Neural crest cell (in vitro differentiated cells): ENCODE results near the gene FRMD3. TPM values are rescaled to one million over a fixed set of nuclear protein-coding genes. Genes with fewer than 3 reads are reported as not detected.

Experiments
- DNase-seq: peaks from one replicate; pipeline ENCODE4 v3.0.0; 2021; ENCODE audit warnings: low read depth, mixed read lengths, low spot score
- H3K27ac Mint-ChIP-seq: one replicate; pipeline ENCODE4 v1.8.0; 2021; ENCODE audit warnings: mild to moderate bottlenecking, mixed read lengths; ENCODE audit not compliant: unreplicated experiment
- H3K27me3 Mint-ChIP-seq: 2 replicates; pipeline ENCODE4 v1.8.0; 2021; ENCODE audit warnings: low read depth, mild to moderate bottlenecking, mixed read lengths
- H3K36me3 Mint-ChIP-seq: 2 replicates; pipeline ENCODE4 v1.8.0; 2021; ENCODE audit warnings: low read depth, mild to moderate bottlenecking, mixed read lengths
- H3K4me1 Mint-ChIP-seq: 2 replicates; pipeline ENCODE4 v1.8.0; 2021; ENCODE audit warnings: mixed read lengths
- H3K4me3 Mint-ChIP-seq: one replicate; pipeline ENCODE4 v1.8.0; 2021; ENCODE audit warnings: mild to moderate bottlenecking, mixed read lengths
- H3K9me3 Mint-ChIP-seq: 2 replicates; pipeline ENCODE4 v1.8.0; 2021; ENCODE audit warnings: mixed read lengths
- CTCF ChIP-seq: fragments of 200-600 bp; sonication (generic); conservative IDR thresholded peaks from 2 replicates; pipeline ENCODE4 v1.5.0; 2021; ENCODE audit warnings: antibody characterized with exemption, mild to moderate bottlenecking
- total RNA-seq: library from RNA; stranded (reverse); gene quantifications from 2 replicates; pipeline ENCODE4 v1.2.1, GENCODE V29; 2021

FRMD3 gene
- total RNA-seq, 1 donor from 2014 or later: 2.3 TPM

GRCh38 chr9:83199240-83199639 is 339.0 kb downstream of the FRMD3 start:
- peak; percentile 67 for TF ChIP-seq CTCF
- H3K27me3 Mint-ChIP-seq: peaks cover 13% of the 10 kb centered on the region
- H3K27ac Mint-ChIP-seq: no peak overlapping the region
- peaks cover 4% of the 10 kb centered on the region for H3K9me3 Mint-ChIP-seq
- peaks cover 8% of the 10 kb centered on the region for H3K4me1 Mint-ChIP-seq
- H3K4me3 Mint-ChIP-seq: no peak overlapping the region
- H3K36me3 Mint-ChIP-seq: no peaks in the 10 kb centered on the region
- DNase-seq: peak; percentile 22

GRCh38 chr9:83198371-83198770 is 339.8 kb downstream of the FRMD3 start:
- no peak overlapping the region for H3K27ac Mint-ChIP-seq
- peaks cover 8% of the 10 kb centered on the region for H3K4me1 Mint-ChIP-seq
- H3K9me3 Mint-ChIP-seq: no peaks in the 10 kb centered on the region
- no peak for TF ChIP-seq CTCF
- no peak overlapping the region for H3K4me3 Mint-ChIP-seq
- no peaks in the 10 kb centered on the region for H3K36me3 Mint-ChIP-seq
- DNase-seq: no peak
- peaks cover 13% of the 10 kb centered on the region for H3K27me3 Mint-ChIP-seq

- Mint-ChIP-seq H3K27ac (no peak overlapping the region), H3K9me3 (no peaks in the 10 kb centered on the region), H3K27me3 (peaks cover 13% of the 10 kb centered on the region), H3K4me1 (peaks cover 8% of the 10 kb centered on the region), H3K4me3 (no peak overlapping the region), H3K36me3 (no peaks in the 10 kb centered on the region)
- no peak for DNase-seq
- TF ChIP-seq CTCF: no peak
Measured at GRCh38 chr9:83197591-83197990, 340.6 kb downstream of the FRMD3 start.

GRCh38 chr9:83196946-83197345 is 341.3 kb downstream of the FRMD3 start:
- no peak for DNase-seq
- Mint-ChIP-seq H3K27me3 (peaks cover 13% of the 10 kb centered on the region), H3K27ac (no peak overlapping the region), H3K4me3 (no peak overlapping the region), H3K9me3 (no peaks in the 10 kb centered on the region), H3K36me3 (no peaks in the 10 kb centered on the region), H3K4me1 (peaks cover 8% of the 10 kb centered on the region)
- no peak for TF ChIP-seq CTCF

Other genes starting within 250 kb of the FRMD3 start
- 2.6 and 2.9 TPM in 2 replicates for gene IDNK, start 84.7 kb upstream of the FRMD3 start, total RNA-seq
- gene UBQLN1, start 169.6 kb upstream of the FRMD3 start, total RNA-seq: 109 and 117 TPM in 2 replicates